Measurements from ENCODE around the gene PLA2G6. TPM values are rescaled to one million over a fixed set of nuclear protein-coding genes. Genes with fewer than 3 reads are reported as not detected.

PLA2G6 gene
- polyA plus RNA-seq, 2 of the 4 experiments (the other 2 are of a cell fraction) = 7.4 to 7.6 TPM

DNA sequence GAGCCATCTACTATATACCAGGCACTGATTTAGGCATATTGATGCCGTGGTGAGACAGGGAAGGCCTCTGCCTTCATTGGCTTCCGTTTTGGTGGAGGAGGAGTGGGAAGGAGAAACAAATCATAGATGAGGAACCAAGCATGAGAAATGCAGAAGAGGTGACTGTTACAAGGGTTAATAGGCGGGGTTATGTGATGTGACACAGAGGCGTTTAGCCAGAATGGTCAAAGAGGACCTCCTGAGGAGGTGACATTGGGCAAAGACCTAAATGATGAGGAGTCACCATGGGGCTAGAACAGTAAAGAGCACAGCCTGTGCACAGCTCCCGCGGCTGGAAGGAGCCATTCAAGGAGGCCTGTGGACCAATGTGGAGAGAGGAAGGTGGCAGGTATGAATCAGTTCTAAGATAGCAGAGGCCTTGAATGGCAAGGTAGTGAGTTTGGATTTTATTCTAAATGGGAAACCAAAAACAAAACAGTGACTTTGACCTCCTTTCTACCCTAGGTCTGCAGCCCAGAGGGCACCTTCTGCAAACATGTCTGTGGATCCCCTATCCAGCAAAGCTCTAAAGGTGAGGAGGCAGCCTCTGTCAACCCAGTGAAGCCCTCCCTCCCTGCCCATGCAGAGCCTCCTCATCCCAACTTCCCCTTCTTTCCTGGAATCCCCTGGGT, 31.8 kb upstream of the PLA2G6 start:
- peak overlapping the region in 1 of 2 experiments; percentile 27; a peak in 1 of 6 replicates for H3K27ac ChIP-seq
- no peaks in the 10 kb centered on the region for H3K9me3 ChIP-seq
- CTCF ChIA-PET = interaction anchor here (0.8 to 1.6 kb wide), 2 partner anchors 10 to 11 kb away, joined by 3 to 4 read pairs; partner anchors contain the start of gene MAFF
- DNase-seq (ENCODE audit: low read depth in 1 of 2, low spot score in 1 of 2) (no peak), FAIRE-seq (no peak), ATAC-seq (0 out of 6 replicates have a peak, but pooled peaks of 1 of the 2 experiments have one; percentile 4)
- no peak for TF ChIP-seq FOXS1 (CRISPR knock-in tag; IDR thresholded peaks at IDR 0.05)
- no peak for TF ChIP-seq ATOH8 (CRISPR knock-in tag; IDR thresholded peaks at IDR 0.05; ENCODE audit: low read depth)
- no peak for TF ChIP-seq PHF8 (IDR thresholded peaks at IDR 0.05; ENCODE audit: borderline replicate concordance, low read depth)
- no peak for TF ChIP-seq POLR2AphosphoS2 (conservative IDR thresholded peaks at IDR 0.05; ENCODE audit: low read length)
- TF ChIP-seq CEBPB (IDR thresholded peaks at IDR 0.05) = no peak
- TF ChIP-seq BHLHE40 (IDR thresholded peaks at IDR 0.05; ENCODE audit: low read depth, low read length) = no peak
- H3K4me2 ChIP-seq = no peak overlapping the region
- POLR2A ChIA-PET = no interaction called here
- peaks cover 12% of the 10 kb centered on the region for H3K4me1 ChIP-seq
- no peak overlapping the region for H3K4me3 ChIP-seq
- 83% methylated on average over 6 of the region's 6 CpGs for whole genome bisulfite sequencing (ENCODE audit: missing lambda C conversion rate)

DNA sequence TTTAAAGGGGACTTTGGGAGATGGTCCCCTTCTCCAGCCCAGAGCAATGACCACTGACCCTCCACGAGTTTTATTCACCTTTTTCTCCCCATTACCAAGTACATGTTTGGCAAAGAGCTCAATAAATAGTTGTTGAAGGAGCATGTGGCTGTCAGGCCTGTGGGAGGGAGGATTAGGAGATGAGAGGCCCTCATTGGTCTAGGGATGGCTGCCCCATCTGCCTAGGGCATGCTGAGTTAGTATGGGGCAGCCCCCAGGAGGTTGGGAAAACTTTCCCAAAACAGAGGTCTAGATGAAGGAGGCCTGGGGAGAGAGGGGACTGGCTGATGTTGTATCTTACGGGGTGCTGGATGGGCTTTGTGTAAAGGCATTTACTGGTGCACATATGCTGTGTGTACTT, 30.8 kb upstream of the PLA2G6 start:
- POLR2A ChIA-PET = no interaction called here
- no peaks in the 10 kb centered on the region for H3K9me3 ChIP-seq
- no peak overlapping the region for H3K27ac ChIP-seq
- no peak for DNase-seq (ENCODE audit: low read depth in 1 of 2, low spot score in 1 of 2)
- H3K4me1 ChIP-seq = 0 out of 3 replicates have a peak, but pooled peaks cover 3% of the 10 kb centered on the region
- no peak for TF ChIP-seq HDAC2 (IDR thresholded peaks at IDR 0.05)
- no peak for TF ChIP-seq FOSL2 (IDR thresholded peaks at IDR 0.05)
- TF ChIP-seq FOSL2 (CRISPR knock-in tag; IDR thresholded peaks at IDR 0.05) = no peak
- no peak for TF ChIP-seq HEYL (CRISPR knock-in tag; IDR thresholded peaks at IDR 0.05)
- no peak for TF ChIP-seq BHLHE40 (IDR thresholded peaks at IDR 0.05; ENCODE audit: low read depth, low read length)
- TF ChIP-seq, protein P1, sequence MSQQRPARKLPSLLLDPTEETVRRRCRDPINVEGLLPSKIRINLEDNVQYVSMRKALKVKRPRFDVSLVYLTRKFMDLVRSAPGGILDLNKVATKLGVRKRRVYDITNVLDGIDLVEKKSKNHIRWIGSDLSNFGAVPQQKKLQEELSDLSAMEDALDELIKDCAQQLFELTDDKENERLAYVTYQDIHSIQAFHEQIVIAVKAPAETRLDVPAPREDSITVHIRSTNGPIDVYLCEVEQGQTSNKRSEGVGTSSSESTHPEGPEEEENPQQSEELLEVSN (IDR thresholded peaks at IDR 0.05; ENCODE audit: borderline replicate concordance, low read depth) = no peak
- CTCF ChIA-PET = interaction anchor here (1.6 to 1.9 kb wide), 2 partner anchors 9 to 98 kb away, joined by 4 read pairs; no protein-coding TSS in a partner anchor
- WGBS (ENCODE audit: missing lambda C conversion rate) = 68% methylated on average over 2 of the region's 2 CpGs
- no peak overlapping the region for H3K4me3 ChIP-seq
- no peak for ATAC-seq
- H3K4me2 ChIP-seq = no peak overlapping the region
- FAIRE-seq = no peak

GRCh38 chr22:38211556-38211955, 29.9 kb upstream of the PLA2G6 start:
- ATAC-seq = no peak
- DNase-seq (ENCODE audit: low read depth in 1 of 2, low spot score in 1 of 2) = no peak
- TF ChIP-seq POLR2AphosphoS2 (conservative IDR thresholded peaks at IDR 0.05; ENCODE audit: low read length) (peak; percentile 68), RCOR1 (IDR thresholded peaks at IDR 0.05; ENCODE audit: low read depth, low read length) (no peak)
- FAIRE-seq = no peak
- Histone ChIP-seq H3K4me1 (0 out of 3 replicates have a peak, but pooled peaks cover 3% of the 10 kb centered on the region), H3K9me3 (no peaks in the 10 kb centered on the region), H3K4me2 (no peak overlapping the region), H3K4me3 (no peak overlapping the region), H3K27ac (no peak overlapping the region)
- ChIA-PET CTCF (interaction anchor here (1.9 kb wide), 1 partner anchor 97 kb away, joined by 4 read pairs; no protein-coding TSS in a partner anchor), POLR2A (no interaction called here)
- 92% methylated on average over 6 of the region's 7 CpGs for WGBS (ENCODE audit: missing lambda C conversion rate)

DNA sequence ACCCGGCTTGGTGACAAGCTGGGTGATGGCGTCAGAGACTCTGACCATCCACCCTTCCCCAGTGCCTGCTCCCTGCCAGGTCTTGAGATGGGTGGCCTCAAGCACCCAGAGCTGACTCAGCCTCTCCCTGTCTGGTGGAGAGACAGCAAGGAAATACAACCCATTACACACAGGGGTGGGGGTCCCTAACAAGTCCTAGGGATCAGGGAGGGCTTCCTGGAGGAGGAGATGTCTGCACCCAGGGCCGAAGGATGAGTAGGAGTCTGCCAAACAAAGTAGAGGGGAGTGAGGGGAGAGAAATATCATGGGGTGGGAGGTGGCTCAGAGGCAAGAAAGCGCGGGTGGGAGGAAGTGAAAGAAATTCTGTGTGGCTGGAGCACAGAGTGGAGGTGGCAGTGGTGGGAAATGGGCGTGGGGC, 26.9 kb upstream of the PLA2G6 start:
- POLR2A ChIA-PET = interaction anchor here (0.9 kb wide), 1 partner anchor 20 kb away, joined by 4 read pairs; no protein-coding TSS in a partner anchor
- Histone ChIP-seq H3K9me3 (no peaks in the 10 kb centered on the region), H3K27ac (no peak overlapping the region), H3K4me1 (peaks cover 4% of the 10 kb centered on the region; the same call in 1 of the 3 replicates), H3K4me2 (no peak overlapping the region), H3K4me3 (no peak overlapping the region)
- CTCF ChIA-PET = interaction anchor here (0.5 to 0.6 kb wide), 2 partner anchors 17 to 76 kb away, joined by 3 read pairs; no protein-coding TSS in a partner anchor
- no peak for ATAC-seq
- no peak for DNase-seq (ENCODE audit: low read depth in 1 of 2, low spot score in 1 of 2)
- TF ChIP-seq, protein P2, sequence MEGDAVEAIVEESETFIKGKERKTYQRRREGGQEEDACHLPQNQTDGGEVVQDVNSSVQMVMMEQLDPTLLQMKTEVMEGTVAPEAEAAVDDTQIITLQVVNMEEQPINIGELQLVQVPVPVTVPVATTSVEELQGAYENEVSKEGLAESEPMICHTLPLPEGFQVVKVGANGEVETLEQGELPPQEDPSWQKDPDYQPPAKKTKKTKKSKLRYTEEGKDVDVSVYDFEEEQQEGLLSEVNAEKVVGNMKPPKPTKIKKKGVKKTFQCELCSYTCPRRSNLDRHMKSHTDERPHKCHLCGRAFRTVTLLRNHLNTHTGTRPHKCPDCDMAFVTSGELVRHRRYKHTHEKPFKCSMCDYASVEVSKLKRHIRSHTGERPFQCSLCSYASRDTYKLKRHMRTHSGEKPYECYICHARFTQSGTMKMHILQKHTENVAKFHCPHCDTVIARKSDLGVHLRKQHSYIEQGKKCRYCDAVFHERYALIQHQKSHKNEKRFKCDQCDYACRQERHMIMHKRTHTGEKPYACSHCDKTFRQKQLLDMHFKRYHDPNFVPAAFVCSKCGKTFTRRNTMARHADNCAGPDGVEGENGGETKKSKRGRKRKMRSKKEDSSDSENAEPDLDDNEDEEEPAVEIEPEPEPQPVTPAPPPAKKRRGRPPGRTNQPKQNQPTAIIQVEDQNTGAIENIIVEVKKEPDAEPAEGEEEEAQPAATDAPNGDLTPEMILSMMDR (IDR thresholded peaks at IDR 0.05) = no peak
- TF ChIP-seq, protein P3, sequence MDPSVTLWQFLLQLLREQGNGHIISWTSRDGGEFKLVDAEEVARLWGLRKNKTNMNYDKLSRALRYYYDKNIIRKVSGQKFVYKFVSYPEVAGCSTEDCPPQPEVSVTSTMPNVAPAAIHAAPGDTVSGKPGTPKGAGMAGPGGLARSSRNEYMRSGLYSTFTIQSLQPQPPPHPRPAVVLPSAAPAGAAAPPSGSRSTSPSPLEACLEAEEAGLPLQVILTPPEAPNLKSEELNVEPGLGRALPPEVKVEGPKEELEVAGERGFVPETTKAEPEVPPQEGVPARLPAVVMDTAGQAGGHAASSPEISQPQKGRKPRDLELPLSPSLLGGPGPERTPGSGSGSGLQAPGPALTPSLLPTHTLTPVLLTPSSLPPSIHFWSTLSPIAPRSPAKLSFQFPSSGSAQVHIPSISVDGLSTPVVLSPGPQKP (IDR thresholded peaks at IDR 0.05; ENCODE audit: low read depth, low read length) = no peak
- no peak for TF ChIP-seq CBX2 (IDR thresholded peaks at IDR 0.05; ENCODE audit: borderline replicate concordance, low read depth)
- peak; percentile 29 for TF ChIP-seq ZFP36 (IDR thresholded peaks at IDR 0.05; ENCODE audit: borderline replicate concordance, partially characterized antibody)
- 89% methylated on average over 4 of the region's 6 CpGs for WGBS (ENCODE audit: missing lambda C conversion rate)
- no peak for FAIRE-seq
